Activated CD8-positive, alpha-beta memory T cell treated with anti-CD3 and anti-CD28 coated beads, Interleukin-2, amount 50 U/mL, for 24 hours (primary cell): ENCODE measurements around the gene CASP1.

Experiments used
- DNase-seq: peaks from one replicate; pipeline ENCODE4 v3.0.0-alpha.2; 2020; ENCODE audit errors: extremely low read depth

CASP1 gene

GRCh38 chr11:104984808-104985207 lies 50.1 kb downstream of the CASP1 start:
- no peak for DNase-seq

DNA sequence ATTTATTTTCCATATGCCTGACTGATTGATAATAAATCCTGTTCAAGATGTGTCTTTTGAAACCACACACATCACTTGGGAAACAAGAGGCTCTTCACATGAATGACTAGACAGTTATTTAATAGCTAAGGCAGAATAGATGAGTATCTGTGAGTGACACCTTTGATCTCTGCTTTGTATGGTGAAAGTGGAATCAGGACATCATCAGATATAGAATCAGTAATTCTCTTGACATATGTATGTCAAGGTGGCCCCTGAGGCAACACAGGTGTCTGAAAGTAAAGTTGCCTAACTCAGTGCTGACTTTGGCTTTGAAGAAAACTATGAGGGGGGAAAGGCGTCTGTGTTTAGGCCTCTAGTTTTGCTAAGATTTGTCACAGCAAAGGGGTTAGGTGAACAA lies 55.1 kb downstream of the CASP1 start:
- DNase-seq: no peak
